Measurements from ENCODE around the gene PSMA6.

Gene PSMA6

DNA sequence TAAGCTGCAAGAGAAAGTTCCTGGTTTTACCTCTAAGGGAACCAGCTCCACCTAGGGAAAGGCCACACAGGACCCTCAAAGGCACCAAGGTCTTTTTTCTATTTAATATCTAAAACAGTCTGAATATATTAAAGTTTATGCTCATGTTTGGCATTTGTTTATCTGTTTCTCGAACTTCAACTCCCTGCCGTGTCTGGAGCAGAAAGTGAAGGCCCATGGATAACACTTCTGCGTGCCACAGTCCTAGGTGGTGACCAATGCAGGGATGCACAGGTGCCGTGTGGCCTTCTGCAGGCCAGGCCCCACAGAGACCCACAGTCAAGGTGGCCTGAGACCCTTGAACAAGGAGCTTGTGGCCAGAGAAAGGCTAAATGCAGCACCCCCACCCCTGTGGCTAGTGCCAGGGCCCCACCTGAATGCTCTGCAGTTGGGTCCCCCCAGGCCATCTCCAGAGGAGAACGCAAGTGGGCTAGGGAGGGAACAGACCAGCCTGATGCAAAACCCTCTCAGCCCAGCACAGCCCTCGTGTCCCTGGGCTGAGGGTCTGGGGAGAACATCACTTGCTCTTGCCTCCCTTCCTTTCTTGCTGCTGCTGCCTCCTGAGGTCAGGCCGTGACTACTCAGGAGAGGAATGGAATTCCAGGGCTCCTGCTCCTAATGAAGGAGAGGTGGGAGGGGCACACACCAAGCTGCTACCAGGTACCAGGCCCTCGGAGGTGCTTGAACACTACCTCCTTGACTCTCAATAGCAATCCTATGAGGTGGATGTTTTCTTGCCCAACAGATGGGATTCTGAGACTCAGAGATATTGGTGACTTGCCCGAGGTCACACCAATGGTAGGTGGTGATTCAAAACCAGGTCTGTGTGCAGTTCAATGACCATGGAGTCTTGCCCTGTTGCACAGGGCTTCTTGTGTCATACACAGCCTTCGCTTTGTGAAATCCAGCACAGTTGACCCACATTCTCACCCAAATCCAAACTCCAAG lies 45.4 kb downstream of the PSMA6 start:
- Histone ChIP-seq H3K9me3 (ENCODE audit: control insufficient read depth, insufficient read depth, low read length) (no peaks in the 10 kb centered on the region), H3K4me3 (ENCODE audit: low read depth, low read length) (no peak overlapping the region), H3K27ac (ENCODE audit: low read depth, low read length) (peak overlapping the region; percentile 53), H3K4me1 (ENCODE audit: control insufficient read depth, insufficient read depth, low read length) (peaks cover 30% of the 10 kb centered on the region), H3K27me3 (ENCODE audit: control insufficient read depth, insufficient read depth, low read length) (no peaks in the 10 kb centered on the region), H3K36me3 (ENCODE audit: control insufficient read depth, insufficient read depth, low read length) (no peaks in the 10 kb centered on the region), H3K9ac (ENCODE audit: low read depth, low read length) (no peak overlapping the region)

DNA sequence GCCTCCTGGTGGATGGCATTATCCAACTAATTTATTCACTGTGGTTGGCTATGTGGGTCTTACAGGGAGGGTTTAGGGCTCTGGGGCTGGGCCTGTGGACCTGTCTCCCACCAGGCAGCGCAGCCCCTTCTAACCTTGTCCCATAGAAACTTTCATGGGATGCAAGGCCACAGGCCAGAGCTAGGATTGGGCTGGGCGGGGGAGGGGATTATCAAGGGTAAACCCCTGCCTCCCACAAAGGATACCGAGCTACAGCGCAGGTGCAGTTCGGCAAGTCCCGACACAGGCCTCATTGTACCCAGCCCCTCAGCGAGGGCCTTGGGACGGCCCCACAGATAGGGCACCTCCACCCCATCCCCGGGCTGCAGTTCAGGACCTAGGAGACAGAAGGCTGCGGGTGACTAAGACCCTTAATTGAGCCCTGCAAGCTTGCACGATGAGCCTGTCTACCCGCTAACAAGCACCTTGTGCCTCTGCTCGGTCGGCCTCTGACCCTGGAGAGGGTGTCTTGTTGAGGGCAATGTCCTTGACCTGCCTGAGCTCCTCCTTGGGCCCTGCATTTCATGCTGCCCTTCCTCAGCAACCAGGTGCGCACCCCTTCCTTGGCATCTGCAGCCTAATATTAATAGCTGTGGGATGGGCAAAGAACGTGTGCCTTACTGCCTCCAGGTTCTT lies 46.7 kb downstream of the PSMA6 start:
- Histone ChIP-seq H3K9ac (ENCODE audit: low read depth, low read length) (no peak overlapping the region), H3K36me3 (ENCODE audit: control insufficient read depth, insufficient read depth, low read length) (no peaks in the 10 kb centered on the region), H3K4me1 (ENCODE audit: control insufficient read depth, insufficient read depth, low read length) (peaks cover 18% of the 10 kb centered on the region), H3K4me3 (ENCODE audit: low read depth, low read length) (no peak overlapping the region), H3K27me3 (ENCODE audit: control insufficient read depth, insufficient read depth, low read length) (no peaks in the 10 kb centered on the region), H3K27ac (ENCODE audit: low read depth, low read length) (no peak overlapping the region), H3K9me3 (ENCODE audit: control insufficient read depth, insufficient read depth, low read length) (no peaks in the 10 kb centered on the region)

DNA sequence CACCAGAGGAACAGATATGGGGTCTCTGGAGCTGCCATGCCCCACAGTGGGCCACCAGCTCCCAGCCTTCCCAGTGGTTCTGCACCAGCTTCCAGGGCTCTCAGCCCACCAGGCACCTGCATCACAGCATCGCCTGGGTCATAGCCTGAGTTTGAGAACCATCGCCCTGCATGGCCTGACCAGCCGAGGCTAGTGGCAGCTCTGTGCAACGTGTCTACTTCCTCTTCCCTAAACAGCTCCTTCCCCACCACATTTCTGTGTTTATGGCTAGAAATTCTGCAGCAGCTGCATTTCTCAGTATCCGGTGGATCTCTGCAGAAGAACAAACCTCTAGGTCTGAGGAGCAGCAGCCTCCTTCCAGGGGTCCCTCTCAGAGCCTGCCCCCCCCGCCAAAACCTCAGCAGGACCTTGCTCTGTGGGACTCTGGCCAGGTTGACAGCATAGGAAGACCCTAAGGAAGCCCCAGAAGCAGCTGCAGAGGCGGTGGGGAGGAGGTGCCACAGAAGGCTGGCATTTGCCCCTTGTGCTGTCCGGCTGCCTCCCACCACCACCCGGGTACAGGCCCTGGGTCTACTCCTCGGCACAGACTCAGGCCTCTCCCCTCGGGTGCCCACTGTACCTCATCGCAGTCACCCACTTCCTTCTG lies 47.7 kb downstream of the PSMA6 start:
- no peak overlapping the region for H3K27ac ChIP-seq (ENCODE audit: low read depth, low read length)
- peaks cover 16% of the 10 kb centered on the region for H3K4me1 ChIP-seq (ENCODE audit: control insufficient read depth, insufficient read depth, low read length)

DNA sequence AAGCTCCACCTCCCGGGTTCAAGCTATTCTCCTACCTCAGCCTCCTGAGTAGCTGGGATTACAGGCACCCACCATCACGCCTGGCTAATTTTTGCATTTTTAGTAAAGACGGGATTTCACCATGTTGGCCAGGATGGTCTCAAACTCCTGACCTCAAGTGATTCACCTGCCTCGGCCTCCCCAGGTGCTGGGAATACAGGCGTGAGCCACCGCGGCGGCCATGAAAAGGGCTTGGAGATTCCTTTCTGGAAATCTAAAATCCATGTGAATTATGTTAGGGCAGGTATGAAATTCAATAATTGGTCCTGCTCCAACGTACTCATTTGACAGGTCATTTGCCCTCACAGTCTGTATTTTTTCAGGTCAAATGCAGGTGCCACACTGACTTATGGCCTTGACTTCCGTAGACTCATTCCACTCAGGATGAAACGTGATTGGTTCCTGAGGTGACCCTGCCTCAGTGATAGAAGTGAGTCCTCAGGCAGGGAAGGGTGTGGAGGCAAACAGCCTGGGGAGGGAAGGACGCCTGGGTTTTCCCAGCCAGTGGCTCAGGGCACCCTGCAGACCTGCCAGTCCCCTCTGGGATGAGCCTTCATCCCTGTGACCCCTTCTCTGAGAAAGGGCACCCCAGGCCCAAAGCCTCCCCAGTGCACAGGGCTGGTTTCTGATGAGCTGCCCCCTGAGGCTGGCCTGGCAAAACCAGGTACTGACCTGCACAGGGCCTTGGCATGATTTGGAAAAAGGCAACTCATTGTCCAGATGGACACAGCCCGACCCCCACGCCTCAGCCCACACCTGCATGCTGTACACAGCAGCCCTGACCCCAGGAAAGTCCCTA lies 48.7 kb downstream of the PSMA6 start:
- Histone ChIP-seq H3K4me1 (ENCODE audit: control insufficient read depth, insufficient read depth, low read length) (peaks cover 16% of the 10 kb centered on the region), H3K9me3 (ENCODE audit: control insufficient read depth, insufficient read depth, low read length) (no peaks in the 10 kb centered on the region), H3K27me3 (ENCODE audit: control insufficient read depth, insufficient read depth, low read length) (no peaks in the 10 kb centered on the region), H3K9ac (ENCODE audit: low read depth, low read length) (no peak overlapping the region), H3K27ac (ENCODE audit: low read depth, low read length) (no peak overlapping the region), H3K36me3 (ENCODE audit: control insufficient read depth, insufficient read depth, low read length) (no peaks in the 10 kb centered on the region), H3K4me3 (ENCODE audit: low read depth, low read length) (no peak overlapping the region)

More for the DNA sequence above, 47.7 kb downstream of the PSMA6 start:
- Histone ChIP-seq H3K36me3 (ENCODE audit: control insufficient read depth, insufficient read depth, low read length) (no peaks in the 10 kb centered on the region), H3K9me3 (ENCODE audit: control insufficient read depth, insufficient read depth, low read length) (no peaks in the 10 kb centered on the region), H3K27me3 (ENCODE audit: control insufficient read depth, insufficient read depth, low read length) (no peaks in the 10 kb centered on the region), H3K4me3 (ENCODE audit: low read depth, low read length) (no peak overlapping the region), H3K9ac (ENCODE audit: low read depth, low read length) (no peak overlapping the region)

DNA sequence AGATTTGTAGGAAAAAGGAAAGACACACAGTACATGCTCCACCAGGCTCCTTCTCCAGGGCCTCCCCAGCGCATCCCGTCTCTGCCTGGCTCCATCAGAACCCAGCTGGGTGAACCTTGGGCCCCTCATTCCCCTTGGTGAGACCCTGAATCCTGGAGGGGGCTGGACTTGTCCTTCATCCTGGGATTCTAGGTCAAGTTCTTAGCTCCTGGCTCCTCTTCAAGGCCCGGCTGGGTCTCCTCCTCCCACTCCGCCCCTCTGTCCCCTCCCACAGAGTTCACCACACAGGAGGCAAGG lies 49.2 kb downstream of the PSMA6 start:
- Histone ChIP-seq H3K27me3 (ENCODE audit: control insufficient read depth, insufficient read depth, low read length) (no peaks in the 10 kb centered on the region), H3K4me3 (ENCODE audit: low read depth, low read length) (no peak overlapping the region), H3K9ac (ENCODE audit: low read depth, low read length) (no peak overlapping the region), H3K27ac (ENCODE audit: low read depth, low read length) (no peak overlapping the region), H3K36me3 (ENCODE audit: control insufficient read depth, insufficient read depth, low read length) (no peaks in the 10 kb centered on the region), H3K9me3 (ENCODE audit: control insufficient read depth, insufficient read depth, low read length) (no peaks in the 10 kb centered on the region), H3K4me1 (ENCODE audit: control insufficient read depth, insufficient read depth, low read length) (peaks cover 14% of the 10 kb centered on the region)

DNA sequence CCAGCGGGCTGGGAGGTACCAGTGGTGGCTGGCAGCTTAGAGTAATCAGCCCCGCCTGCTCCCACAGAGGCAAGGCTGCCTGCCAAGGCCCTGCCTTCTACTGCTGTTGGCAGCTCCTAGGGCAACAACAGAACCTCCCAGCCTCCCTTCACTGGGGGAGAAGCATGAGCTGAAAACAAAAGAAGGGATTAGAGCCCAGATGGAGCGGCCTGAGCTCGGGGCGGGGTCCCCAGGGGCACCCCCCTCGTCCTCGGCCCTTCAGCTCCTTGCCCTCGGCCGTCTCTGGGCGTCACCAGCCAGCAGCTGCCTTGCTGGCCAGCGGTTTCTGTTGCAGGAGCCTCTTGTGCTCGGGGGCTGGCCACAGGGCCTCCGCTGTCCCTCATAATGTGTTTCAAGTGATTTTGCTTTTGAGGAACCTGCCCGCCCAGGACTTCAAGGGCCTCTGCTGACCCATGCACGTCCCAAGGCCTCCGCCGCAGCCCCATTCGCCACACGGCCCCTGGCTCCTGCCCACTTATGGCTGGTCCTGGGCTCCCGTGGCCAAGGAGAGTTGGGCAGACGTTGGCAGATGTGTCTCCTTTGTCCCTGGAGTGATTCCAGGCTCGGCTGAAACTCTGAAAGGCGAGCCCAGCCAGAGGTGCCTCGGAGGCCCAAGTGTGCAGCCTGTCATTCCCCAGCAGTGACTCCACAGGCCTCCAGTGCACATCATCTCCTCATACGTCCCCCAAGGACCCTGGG lies 49.7 kb downstream of the PSMA6 start:
- Histone ChIP-seq H3K4me3 (ENCODE audit: low read depth, low read length) (no peak overlapping the region), H3K9me3 (ENCODE audit: control insufficient read depth, insufficient read depth, low read length) (no peaks in the 10 kb centered on the region), H3K9ac (ENCODE audit: low read depth, low read length) (no peak overlapping the region), H3K4me1 (ENCODE audit: control insufficient read depth, insufficient read depth, low read length) (peaks cover 9% of the 10 kb centered on the region), H3K27ac (ENCODE audit: low read depth, low read length) (no peak overlapping the region), H3K36me3 (ENCODE audit: control insufficient read depth, insufficient read depth, low read length) (no peaks in the 10 kb centered on the region), H3K27me3 (ENCODE audit: control insufficient read depth, insufficient read depth, low read length) (no peaks in the 10 kb centered on the region)

DNA sequence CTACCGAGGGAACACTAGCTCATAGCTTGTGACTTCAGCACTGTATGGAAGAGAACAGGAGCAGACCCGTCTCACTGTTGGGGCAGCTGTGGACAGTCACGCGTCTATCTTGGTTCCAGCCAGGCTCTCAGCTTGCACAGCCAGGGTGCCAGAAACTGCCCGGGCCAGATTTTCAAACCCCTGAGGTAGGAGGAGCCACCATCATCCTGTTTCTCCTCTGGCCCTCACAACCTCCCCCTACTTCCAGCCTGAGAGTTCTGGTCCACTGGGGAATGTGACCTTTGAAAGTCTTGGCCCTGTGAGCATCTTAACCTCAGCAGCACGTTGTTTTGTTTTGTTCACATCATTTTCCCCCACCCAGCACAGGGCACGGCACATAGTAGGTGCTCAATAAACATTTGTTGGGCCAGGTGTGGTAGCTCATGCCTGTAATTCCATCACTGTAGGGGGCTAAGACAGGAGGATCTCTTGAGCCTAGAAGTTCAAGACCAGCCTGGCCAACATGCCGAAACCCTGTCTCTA lies 50.4 kb downstream of the PSMA6 start:
- no peak overlapping the region for H3K9ac ChIP-seq (ENCODE audit: low read depth, low read length)

DNA sequence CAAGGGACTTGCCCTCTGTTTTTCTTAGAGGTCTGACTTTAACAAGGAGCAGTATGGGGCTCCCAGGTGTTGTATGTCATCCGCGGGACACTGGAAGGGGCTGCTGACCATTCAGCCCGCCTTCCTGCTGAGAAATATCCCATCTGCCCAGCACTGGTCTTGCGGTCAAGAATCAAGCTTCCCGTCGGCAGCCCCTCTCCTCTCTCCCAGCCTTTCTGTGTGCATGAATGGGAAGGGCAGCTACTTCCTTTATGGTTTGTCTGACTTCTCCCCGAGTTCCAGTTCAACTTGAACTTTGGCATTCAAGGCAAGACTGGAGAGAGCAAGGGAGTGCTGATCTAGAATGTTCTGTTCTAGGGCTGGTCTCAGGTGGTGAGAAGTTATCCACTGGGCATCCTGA lies 51.5 kb downstream of the PSMA6 start:
- H3K9me3 ChIP-seq (ENCODE audit: control insufficient read depth, insufficient read depth, low read length) = no peaks in the 10 kb centered on the region
- H3K4me3 ChIP-seq (ENCODE audit: low read depth, low read length) = no peak overlapping the region
- H3K27ac ChIP-seq (ENCODE audit: low read depth, low read length) = no peak overlapping the region
- H3K27me3 ChIP-seq (ENCODE audit: control insufficient read depth, insufficient read depth, low read length) = no peaks in the 10 kb centered on the region
- no peak overlapping the region for H3K9ac ChIP-seq (ENCODE audit: low read depth, low read length)
- no peaks in the 10 kb centered on the region for H3K36me3 ChIP-seq (ENCODE audit: control insufficient read depth, insufficient read depth, low read length)
- H3K4me1 ChIP-seq (ENCODE audit: control insufficient read depth, insufficient read depth, low read length) = peaks cover 8% of the 10 kb centered on the region; the same call in 1 of the 2 replicates

More for the DNA sequence above, 50.4 kb downstream of the PSMA6 start:
- Histone ChIP-seq H3K27me3 (ENCODE audit: control insufficient read depth, insufficient read depth, low read length) (no peaks in the 10 kb centered on the region), H3K4me3 (ENCODE audit: low read depth, low read length) (no peak overlapping the region), H3K4me1 (ENCODE audit: control insufficient read depth, insufficient read depth, low read length) (peaks cover 8% of the 10 kb centered on the region; the same call in 1 of the 2 replicates), H3K9me3 (ENCODE audit: control insufficient read depth, insufficient read depth, low read length) (no peaks in the 10 kb centered on the region), H3K27ac (ENCODE audit: low read depth, low read length) (no peak overlapping the region), H3K36me3 (ENCODE audit: control insufficient read depth, insufficient read depth, low read length) (no peaks in the 10 kb centered on the region)

DNA sequence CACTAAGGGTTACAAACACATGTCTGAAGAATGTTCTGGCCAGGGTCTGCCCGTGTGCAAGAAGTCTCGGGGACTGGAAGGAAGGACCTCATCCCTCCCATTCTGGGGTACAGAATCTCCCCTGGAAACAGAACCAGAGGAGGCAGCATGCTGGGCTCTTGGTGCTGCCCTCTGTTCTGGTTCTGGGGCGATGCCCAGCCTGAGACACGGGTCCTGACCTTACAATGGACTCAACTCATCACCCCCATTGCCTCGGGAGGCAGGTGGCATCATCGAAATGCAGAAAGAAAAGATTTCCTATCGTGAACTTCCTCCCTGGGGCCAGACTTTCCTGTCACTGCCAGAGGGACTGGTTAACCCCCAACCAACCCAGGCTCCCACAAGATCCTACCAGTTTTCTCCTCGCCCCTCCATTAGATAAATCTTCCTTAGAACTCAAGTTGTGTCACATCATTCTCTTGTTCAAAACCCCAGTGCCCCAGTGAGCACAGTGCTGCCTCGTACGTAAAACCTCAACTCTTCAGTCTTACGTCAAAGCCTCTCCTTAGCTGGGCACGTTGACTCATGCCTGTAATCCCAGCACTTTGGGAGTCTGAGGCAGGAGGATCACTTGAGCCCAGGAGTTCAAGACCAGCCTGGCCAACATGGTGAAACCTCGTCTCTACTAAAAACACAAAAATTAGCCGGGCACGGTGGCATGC lies 52.1 kb downstream of the PSMA6 start:
- H3K36me3 ChIP-seq (ENCODE audit: control insufficient read depth, insufficient read depth, low read length) = no peaks in the 10 kb centered on the region
- H3K27ac ChIP-seq (ENCODE audit: low read depth, low read length) = no peak overlapping the region
- H3K9ac ChIP-seq (ENCODE audit: low read depth, low read length) = no peak overlapping the region
- H3K27me3 ChIP-seq (ENCODE audit: control insufficient read depth, insufficient read depth, low read length) = no peaks in the 10 kb centered on the region
- H3K4me3 ChIP-seq (ENCODE audit: low read depth, low read length) = no peak overlapping the region
- H3K4me1 ChIP-seq (ENCODE audit: control insufficient read depth, insufficient read depth, low read length) = peaks cover 8% of the 10 kb centered on the region; the same call in 1 of the 2 replicates
- H3K9me3 ChIP-seq (ENCODE audit: control insufficient read depth, insufficient read depth, low read length) = no peaks in the 10 kb centered on the region
